ENCODE measurements around the gene PAGE4. TPM values are rescaled to one million over a fixed set of nuclear protein-coding genes. Genes with fewer than 3 reads are reported as not detected.
A peak's percentile ranks its signal among the peaks of the same experiment; 100 is the strongest.

The PAGE4 gene
- total RNA-seq, 4 donors from 2014 or later: 2.8 to 4.6 (median 4.5) TPM; not detected in 1

DNA sequence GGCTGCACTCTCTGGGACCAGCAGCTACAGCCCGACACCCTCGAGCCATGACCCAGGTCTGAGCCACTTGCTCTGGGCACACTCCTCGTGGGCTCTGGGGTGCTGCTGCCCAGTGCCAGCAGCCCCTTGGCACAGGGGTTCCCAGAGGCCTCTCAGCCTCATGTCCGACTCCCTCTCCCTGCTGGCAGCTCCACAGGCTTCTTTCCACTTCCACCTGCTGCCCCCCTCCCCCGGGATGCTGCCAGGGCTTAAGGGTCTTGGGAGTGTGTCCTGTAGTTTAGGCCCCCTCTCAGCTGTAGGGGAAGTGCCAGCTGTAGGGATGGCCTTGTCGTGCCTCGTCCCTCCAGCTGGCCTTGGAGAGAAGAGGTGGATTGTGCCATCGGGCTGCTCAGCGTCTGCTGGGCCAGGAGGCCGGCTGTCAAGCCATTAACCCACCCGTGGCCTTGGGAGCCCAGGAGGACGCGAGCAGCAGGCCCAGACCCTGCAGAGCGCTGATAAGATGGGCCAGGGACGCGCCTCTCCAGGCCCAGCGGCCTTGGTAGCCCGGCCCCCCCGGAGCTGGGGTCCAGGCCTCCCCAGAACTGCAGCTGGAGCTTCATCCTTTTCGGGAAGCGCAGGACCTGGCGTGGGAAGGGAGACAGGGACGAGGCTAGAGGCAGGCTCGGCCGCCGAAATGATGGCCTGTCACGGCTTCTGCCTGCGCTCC is 49.2 kb downstream of the PAGE4 start:
- Histone ChIP-seq H3K4me3 (peak overlapping the region; percentile 66 to 69), H3K4me1 (peaks cover 0 to 44% (median 0%) of the 10 kb centered on the region in 3 donors), H3K9me3 (no peaks in the 10 kb centered on the region), H3K27me3 (no peaks in the 10 kb centered on the region), H3K27ac (peak overlapping the region; percentile 70 to 88 (median 86)), H3K36me3 (no peaks in the 10 kb centered on the region)
- WGBS, 2 donors (ENCODE audit: low coverage in 1 of 2): 0% methylated on average over 1 of the region's 28 CpGs; no CpG with 5 or more reads in 1 of the 2 donors
- no peak for TF ChIP-seq POLR2A (IDR thresholded peaks at IDR 0.05)
- no peak for TF ChIP-seq POLR2AphosphoS5 (IDR thresholded peaks at IDR 0.05)
- no peak for TF ChIP-seq EP300 (IDR thresholded peaks at IDR 0.05)
- TF ChIP-seq, protein P1, sequence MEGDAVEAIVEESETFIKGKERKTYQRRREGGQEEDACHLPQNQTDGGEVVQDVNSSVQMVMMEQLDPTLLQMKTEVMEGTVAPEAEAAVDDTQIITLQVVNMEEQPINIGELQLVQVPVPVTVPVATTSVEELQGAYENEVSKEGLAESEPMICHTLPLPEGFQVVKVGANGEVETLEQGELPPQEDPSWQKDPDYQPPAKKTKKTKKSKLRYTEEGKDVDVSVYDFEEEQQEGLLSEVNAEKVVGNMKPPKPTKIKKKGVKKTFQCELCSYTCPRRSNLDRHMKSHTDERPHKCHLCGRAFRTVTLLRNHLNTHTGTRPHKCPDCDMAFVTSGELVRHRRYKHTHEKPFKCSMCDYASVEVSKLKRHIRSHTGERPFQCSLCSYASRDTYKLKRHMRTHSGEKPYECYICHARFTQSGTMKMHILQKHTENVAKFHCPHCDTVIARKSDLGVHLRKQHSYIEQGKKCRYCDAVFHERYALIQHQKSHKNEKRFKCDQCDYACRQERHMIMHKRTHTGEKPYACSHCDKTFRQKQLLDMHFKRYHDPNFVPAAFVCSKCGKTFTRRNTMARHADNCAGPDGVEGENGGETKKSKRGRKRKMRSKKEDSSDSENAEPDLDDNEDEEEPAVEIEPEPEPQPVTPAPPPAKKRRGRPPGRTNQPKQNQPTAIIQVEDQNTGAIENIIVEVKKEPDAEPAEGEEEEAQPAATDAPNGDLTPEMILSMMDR (IDR thresholded peaks at IDR 0.05): no peak
- peak; percentile 4 for ATAC-seq

DNA sequence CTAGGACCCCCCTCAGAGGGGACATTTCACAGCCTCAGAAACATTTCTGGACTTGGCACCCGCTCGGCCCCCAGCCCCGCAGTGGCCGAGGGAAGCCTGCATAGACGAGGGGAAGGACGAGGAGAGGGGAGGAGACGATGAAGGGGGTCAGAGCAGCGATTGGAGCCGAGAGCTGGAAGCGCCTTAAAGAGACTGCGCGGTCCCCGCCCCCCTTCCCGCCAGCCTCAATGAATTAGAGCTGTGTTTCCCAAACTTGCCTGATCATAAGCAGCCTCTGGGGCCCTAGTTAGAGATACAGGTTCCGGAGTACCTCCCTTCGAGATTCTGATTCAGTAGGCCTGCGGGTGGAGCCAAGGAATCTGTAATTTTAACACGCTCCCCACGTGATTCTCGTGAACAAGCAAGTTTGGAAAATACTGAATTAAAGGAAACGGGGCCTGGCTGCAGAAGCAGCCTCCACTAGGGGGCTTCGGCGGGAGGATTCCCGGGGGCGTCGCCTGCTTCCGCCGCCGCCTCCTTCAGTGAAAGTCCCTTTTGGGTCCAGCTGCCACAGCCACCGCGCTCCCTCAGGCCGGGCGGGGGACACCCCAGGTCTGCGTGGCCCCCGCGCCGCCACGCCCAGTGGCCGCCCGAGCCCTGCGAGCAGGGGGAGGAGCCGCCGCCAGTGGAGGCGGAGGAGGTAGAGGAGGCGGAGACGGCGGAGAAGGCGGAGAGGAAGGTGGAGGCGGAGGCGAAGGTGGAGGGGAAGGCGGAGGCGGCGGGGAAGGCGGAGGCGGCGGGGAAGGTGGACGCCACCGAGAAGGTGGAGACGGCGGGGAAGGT is 49.9 kb downstream of the PAGE4 start, which contains the start of gene USP27X:
USP27X (plus strand) TSS at position 651 of the 822 bp plus-strand sequence. CDS start 824 bp downstream, outside the sequence.
- peak within 1 kb of the TSS; percentile 70 to 88 (median 86) for H3K27ac ChIP-seq
- H3K36me3 ChIP-seq: no peaks in the 10 kb centered on the region
- peak within 1 kb of the TSS; percentile 66 to 69 for H3K4me3 ChIP-seq
- H3K9me3 ChIP-seq: no peaks in the 10 kb centered on the region
- ATAC-seq: peak; percentile 87
- no peaks in the 10 kb centered on the region for H3K27me3 ChIP-seq
- TF ChIP-seq, protein P1 (IDR thresholded peaks at IDR 0.05): peak; percentile 37 to 59 (median 56)
- TF ChIP-seq POLR2A (IDR thresholded peaks at IDR 0.05): peak in 1 of 2 donors; percentile 34
- peak; percentile 23 for TF ChIP-seq POLR2AphosphoS5 (IDR thresholded peaks at IDR 0.05)
- no peak for TF ChIP-seq EP300 (IDR thresholded peaks at IDR 0.05)
- WGBS, 2 donors (ENCODE audit: low coverage in 1 of 2): 0 to 33% methylated on average over 5 to 23 of the region's 60 CpGs
- peaks cover 0 to 44% (median 0%) of the 10 kb centered on the region in 3 donors for H3K4me1 ChIP-seq

DNA sequence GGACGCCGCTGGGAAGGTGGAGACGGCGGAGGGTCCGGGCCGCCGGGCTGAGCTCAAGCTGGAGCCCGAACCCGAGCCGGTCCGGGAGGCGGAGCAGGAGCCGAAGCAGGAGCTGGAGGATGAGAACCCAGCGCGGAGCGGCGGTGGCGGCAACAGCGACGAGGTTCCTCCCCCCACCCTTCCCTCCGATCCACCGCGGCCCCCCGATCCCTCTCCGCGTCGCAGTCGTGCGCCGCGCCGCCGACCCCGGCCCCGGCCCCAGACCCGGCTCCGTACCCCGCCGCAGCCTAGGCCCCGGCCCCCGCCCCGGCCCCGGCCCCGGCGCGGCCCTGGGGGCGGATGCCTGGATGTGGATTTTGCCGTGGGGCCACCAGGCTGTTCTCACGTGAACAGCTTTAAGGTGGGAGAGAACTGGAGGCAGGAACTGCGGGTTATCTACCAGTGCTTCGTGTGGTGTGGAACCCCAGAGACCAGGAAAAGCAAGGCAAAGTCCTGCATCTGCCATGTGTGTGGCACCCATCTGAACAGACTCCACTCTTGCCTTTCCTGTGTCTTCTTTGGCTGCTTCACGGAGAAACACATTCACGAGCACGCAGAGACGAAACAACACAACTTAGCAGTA is 50.7 kb downstream of the PAGE4 start:
- H3K36me3 ChIP-seq: no peaks in the 10 kb centered on the region
- WGBS, 2 donors (ENCODE audit: low coverage in 1 of 2): 34% methylated on average over 6 of the region's 55 CpGs; no CpG with 5 or more reads in 1 of the 2 donors
- TF ChIP-seq EP300 (IDR thresholded peaks at IDR 0.05) (no peak), POLR2AphosphoS5 (IDR thresholded peaks at IDR 0.05) (no peak), POLR2A (IDR thresholded peaks at IDR 0.05) (no peak)
- TF ChIP-seq, protein P1 (IDR thresholded peaks at IDR 0.05): no peak
- no peaks in the 10 kb centered on the region for H3K9me3 ChIP-seq
- H3K27ac ChIP-seq: peak overlapping the region; percentile 70 to 88 (median 86)
- ATAC-seq: peak; percentile 19
- peaks cover 0 to 44% (median 0%) of the 10 kb centered on the region in 3 donors for H3K4me1 ChIP-seq
- peak overlapping the region; percentile 66 to 69 for H3K4me3 ChIP-seq
- H3K27me3 ChIP-seq: no peaks in the 10 kb centered on the region

DNA sequence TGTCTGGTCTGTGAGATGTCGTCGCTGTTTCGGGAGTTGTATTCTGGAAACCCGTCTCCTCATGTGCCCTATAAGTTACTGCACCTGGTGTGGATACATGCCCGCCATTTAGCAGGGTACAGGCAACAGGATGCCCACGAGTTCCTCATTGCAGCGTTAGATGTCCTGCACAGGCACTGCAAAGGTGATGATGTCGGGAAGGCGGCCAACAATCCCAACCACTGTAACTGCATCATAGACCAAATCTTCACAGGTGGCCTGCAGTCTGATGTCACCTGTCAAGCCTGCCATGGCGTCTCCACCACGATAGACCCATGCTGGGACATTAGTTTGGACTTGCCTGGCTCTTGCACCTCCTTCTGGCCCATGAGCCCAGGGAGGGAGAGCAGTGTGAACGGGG is 51.6 kb downstream of the PAGE4 start:
- Histone ChIP-seq H3K4me1 (peaks cover 0 to 44% (median 0%) of the 10 kb centered on the region in 3 donors), H3K9me3 (no peaks in the 10 kb centered on the region), H3K27ac (no peak overlapping the region), H3K27me3 (no peaks in the 10 kb centered on the region), H3K4me3 (no peak overlapping the region), H3K36me3 (no peaks in the 10 kb centered on the region)
- TF ChIP-seq POLR2A (IDR thresholded peaks at IDR 0.05): no peak
- TF ChIP-seq EP300 (IDR thresholded peaks at IDR 0.05): no peak
- TF ChIP-seq POLR2AphosphoS5 (IDR thresholded peaks at IDR 0.05): no peak
- TF ChIP-seq, protein P1 (IDR thresholded peaks at IDR 0.05): no peak
- 100% methylated on average over 1 of the region's 12 CpGs; no CpG with 5 or more reads in 1 of the 2 donors for WGBS, 2 donors (ENCODE audit: low coverage in 1 of 2)
- ATAC-seq: no peak

Other genes with a start within 250 kb of the PAGE4 start
- not detected for gene GAGE12H, start 249.4 kb upstream of the PAGE4 start, total RNA-seq
- not detected for gene GAGE2A, start 239.8 kb upstream of the PAGE4 start, total RNA-seq
- gene GAGE1, start 230.3 kb upstream of the PAGE4 start, total RNA-seq: not detected
- not detected for gene PAGE1, start 133.3 kb upstream of the PAGE4 start, total RNA-seq
- 1 to 10 TPM; 3.1 to 5.0 (median 4.6) TPM for gene USP27X, start 50.2 kb downstream of the PAGE4 start, total RNA-seq
- 1 to 10 TPM; 3.2 to 5.9 (median 3.8) TPM for gene CLCN5, start 93.3 kb downstream of the PAGE4 start, total RNA-seq